ENCODE results near the gene DNAH17. TPM values are rescaled to one million over a fixed set of nuclear protein-coding genes. Genes with fewer than 3 reads are reported as not detected.

The DNAH17 gene
- total RNA-seq, 2 donors from 2014 or later = 0.87 to 6.9 TPM

- Histone ChIP-seq H3K9me3 (no peaks in the 10 kb centered on the region), H3K27me3 (replicated peaks; ENCODE audit: insufficient read depth) (no peaks in the 10 kb centered on the region), H3K27ac (no peak overlapping the region), H3K36me3 (no peaks in the 10 kb centered on the region), H3K4me3 (no peak overlapping the region), H3K4me1 (replicated peaks) (no peaks in the 10 kb centered on the region)
- DNase-seq (ENCODE audit: low spot score) = no peak
- WGBS = 81% methylated on average over 10 of the region's 10 CpGs
- TF ChIP-seq POLR2AphosphoS5 (IDR thresholded peaks at IDR 0.05) (no peak), CTCF (IDR thresholded peaks at IDR 0.05) (no peak)
- intact Hi-C loops (cut with DNase I) = no loop called here
Measured at GRCh38 chr17:78490156-78490555, 87.0 kb downstream of the DNAH17 start.

- H3K9me3 ChIP-seq = no peaks in the 10 kb centered on the region
- intact Hi-C loops (cut with DNase I) = no loop called here
- TF ChIP-seq CTCF (IDR thresholded peaks at IDR 0.05) = no peak
- no peak for TF ChIP-seq POLR2AphosphoS5 (IDR thresholded peaks at IDR 0.05)
- no peak for TF ChIP-seq POLR2A (IDR thresholded peaks at IDR 0.05)
- H3K36me3 ChIP-seq = no peaks in the 10 kb centered on the region
- H3K4me3 ChIP-seq = no peak overlapping the region
- no peaks in the 10 kb centered on the region for H3K4me1 ChIP-seq (replicated peaks)
- H3K27ac ChIP-seq = no peak overlapping the region
- no peak for DNase-seq (ENCODE audit: low spot score)
- WGBS = 86% methylated on average over 13 of the region's 13 CpGs
- no peaks in the 10 kb centered on the region for H3K27me3 ChIP-seq (replicated peaks; ENCODE audit: insufficient read depth)
Measured at GRCh38 chr17:78488867-78489634, 88.1 kb downstream of the DNAH17 start.

GRCh38 chr17:78488156-78488555 is 89.0 kb downstream of the DNAH17 start:
- Histone ChIP-seq H3K27ac (no peak overlapping the region), H3K9me3 (no peaks in the 10 kb centered on the region), H3K4me1 (replicated peaks) (no peaks in the 10 kb centered on the region), H3K36me3 (no peaks in the 10 kb centered on the region), H3K4me3 (no peak overlapping the region), H3K27me3 (replicated peaks; ENCODE audit: insufficient read depth) (no peaks in the 10 kb centered on the region)
- TF ChIP-seq CTCF (IDR thresholded peaks at IDR 0.05) (no peak), POLR2AphosphoS5 (IDR thresholded peaks at IDR 0.05) (no peak)
- intact Hi-C loops (cut with DNase I) = no loop called here
- no peak for DNase-seq (ENCODE audit: low spot score)
- 80% methylated on average over 10 of the region's 10 CpGs for WGBS

- 72% methylated on average over 13 of the region's 13 CpGs for WGBS
Measured at GRCh38 chr17:78486946-78487680, 90.1 kb downstream of the DNAH17 start.

More at GRCh38 chr17:78486946-78487680, 90.1 kb downstream of the DNAH17 start:
- H3K27ac ChIP-seq = no peak overlapping the region
- DNase-seq (ENCODE audit: low spot score) = no peak
- no peaks in the 10 kb centered on the region for H3K9me3 ChIP-seq
- H3K4me1 ChIP-seq (replicated peaks) = no peaks in the 10 kb centered on the region
- intact Hi-C loops (cut with DNase I) = no loop called here
- no peak for TF ChIP-seq POLR2A (IDR thresholded peaks at IDR 0.05)
- no peak for TF ChIP-seq POLR2AphosphoS5 (IDR thresholded peaks at IDR 0.05)
- TF ChIP-seq CTCF (IDR thresholded peaks at IDR 0.05) = no peak
- H3K36me3 ChIP-seq = no peaks in the 10 kb centered on the region
- H3K27me3 ChIP-seq (replicated peaks; ENCODE audit: insufficient read depth) = no peaks in the 10 kb centered on the region
- H3K4me3 ChIP-seq = no peak overlapping the region
